Caco-2 (cell line): ENCODE results near the gene ALDH3A1. TPM values are rescaled to one million over a fixed set of nuclear protein-coding genes. Genes with fewer than 3 reads are reported as not detected.

ENCODE experiments used
- BruUV-seq: library from RNA; stranded (reverse); fragments of 400-500 nt; replicated peaks from 2 replicates; lab custom pipeline; 2021; lab: Mats Ljungman, UMichigan
- CTCF ChIA-PET: fragments of 300-600 bp; sonication (Branson Sonifier 250); formaldehyde crosslinking; loops from one replicate; lab custom pipeline; 2022; ENCODE audit warnings: antibody characterized with exemption; lab: Charles Lee
- POLR2A ChIA-PET: fragments of 300-600 bp; sonication (Branson Sonifier 250); formaldehyde crosslinking; loops from one replicate; lab custom pipeline; 2022; ENCODE audit warnings: antibody characterized with exemption; lab: Charles Lee
- DNase-seq, 2 experiments: peaks; one replicate each; pipeline versions ENCODE4 v3.0.0 to v3.0.0-alpha.2; 2020 to 2022
- H3K27me3 ChIP-seq: replicated peaks from 2 replicates; pipeline ENCODE4 v1.6.0; 2011; ENCODE audit warnings: low read length; ENCODE audit not compliant: control insufficient read depth, insufficient read depth
- H3K36me3 ChIP-seq: 2 replicates; pipeline ENCODE4 v1.5.1; 2011; ENCODE audit warnings: low read length; ENCODE audit not compliant: control insufficient read depth, insufficient read depth
- H3K4me1 ChIP-seq: fragments of 250-450 bp; sonication (Bioruptor Pico); 2 replicates; pipeline ENCODE4 v1.5.1; 2020; ENCODE audit warnings: mild to moderate bottlenecking
- H3K4me3 ChIP-seq: 2 replicates; pipeline ENCODE4 v1.5.1; 2011; ENCODE audit warnings: low read depth, mild to moderate bottlenecking, control low read depth, low read length
- H3K9me3 ChIP-seq: fragments of 250-450 bp; sonication (Bioruptor Pico); 2 replicates; pipeline ENCODE4 v1.5.1; 2020; ENCODE audit warnings: mild to moderate bottlenecking, moderate library complexity
- H3K27ac Mint-ChIP-seq: one replicate; pipeline ENCODE4 v1.8.0; 2022; ENCODE audit warnings: mixed read lengths; ENCODE audit not compliant: unreplicated experiment
- H3K27me3 Mint-ChIP-seq: one replicate; pipeline ENCODE4 v1.8.0; 2022; ENCODE audit warnings: mixed read lengths; ENCODE audit not compliant: insufficient read depth, unreplicated experiment
- H3K36me3 Mint-ChIP-seq: one replicate; pipeline ENCODE4 v1.8.0; 2022; ENCODE audit warnings: mild to moderate bottlenecking, mixed read lengths; ENCODE audit not compliant: insufficient read depth, unreplicated experiment
- H3K4me1 Mint-ChIP-seq: one replicate; pipeline ENCODE4 v1.8.0; 2022; ENCODE audit warnings: low read depth, mixed read lengths; ENCODE audit not compliant: unreplicated experiment
- H3K4me3 Mint-ChIP-seq: one replicate; pipeline ENCODE4 v1.8.0; 2022; ENCODE audit warnings: mild to moderate bottlenecking, moderate library complexity, mixed read lengths; ENCODE audit not compliant: unreplicated experiment
- H3K9me3 Mint-ChIP-seq: one replicate; pipeline ENCODE4 v1.8.0; 2022; ENCODE audit warnings: mixed read lengths; ENCODE audit not compliant: unreplicated experiment
- intact Hi-C: fragments of 100-400 bp; cut with micrococcal nuclease; formaldehyde crosslinking; loops from one replicate; pipeline ENCODE4 v1.10.0; 2022; ENCODE audit not compliant: unreplicated experiment
- total RNA-seq: library from RNA; stranded (reverse); gene quantifications from 2 replicates; pipeline ENCODE4 v1.2.3, GENCODE V29; 2022
- TF ChIP-seq, protein P1 (sequence below), 2 experiments: fragments of 200-600 bp in 1 of 2; IDR thresholded peaks; 1 replicate in 1 of 2; 2 replicates in 1 of 2; pipeline versions ENCODE4 v1.5.1 to v1.8.0; 2011 to 2022; ENCODE audit warnings: antibody characterized with exemption in 1 of 2, control low read depth in 1 of 2, inconsistent platforms in 1 of 2, low read depth in 1 of 2, low read length in 1 of 2, mild to moderate bottlenecking in 1 of 2, moderate library complexity in 1 of 2; ENCODE audit not compliant: insufficient read depth in 1 of 2, severe bottlenecking in 1 of 2, unreplicated experiment in 1 of 2

ALDH3A1 gene
- total RNA-seq, 1 experiment from 2014 or later = 8.3 TPM

DNA sequence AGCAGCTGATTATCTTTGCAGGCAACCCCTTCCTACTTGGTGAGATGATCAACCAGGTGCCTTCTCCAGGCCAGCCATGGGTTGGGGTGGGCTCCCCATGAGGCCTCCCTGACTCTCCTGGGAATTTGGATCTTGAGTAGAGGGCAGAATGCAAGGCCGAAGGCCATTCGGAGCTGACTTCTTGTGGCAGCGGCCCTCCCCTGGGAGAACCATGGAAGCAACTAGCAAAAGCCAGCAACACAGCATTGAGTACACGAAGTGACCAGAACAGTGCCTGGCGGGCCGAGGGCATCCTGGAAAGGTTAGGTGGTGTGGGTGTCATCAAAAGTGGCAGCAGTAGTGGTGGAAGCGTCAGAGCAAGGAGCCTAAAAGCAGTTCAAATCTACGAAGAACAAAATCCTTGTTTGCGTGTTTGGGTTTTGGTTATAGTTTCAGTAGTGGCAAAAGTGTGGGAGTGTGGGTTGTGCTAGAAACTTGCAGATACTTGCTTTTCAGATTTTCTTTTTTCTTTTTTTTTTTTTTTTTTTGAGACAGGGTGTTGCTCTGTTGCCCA is 2.0 kb upstream of the ALDH3A1 start:
- TF ChIP-seq, protein P1, sequence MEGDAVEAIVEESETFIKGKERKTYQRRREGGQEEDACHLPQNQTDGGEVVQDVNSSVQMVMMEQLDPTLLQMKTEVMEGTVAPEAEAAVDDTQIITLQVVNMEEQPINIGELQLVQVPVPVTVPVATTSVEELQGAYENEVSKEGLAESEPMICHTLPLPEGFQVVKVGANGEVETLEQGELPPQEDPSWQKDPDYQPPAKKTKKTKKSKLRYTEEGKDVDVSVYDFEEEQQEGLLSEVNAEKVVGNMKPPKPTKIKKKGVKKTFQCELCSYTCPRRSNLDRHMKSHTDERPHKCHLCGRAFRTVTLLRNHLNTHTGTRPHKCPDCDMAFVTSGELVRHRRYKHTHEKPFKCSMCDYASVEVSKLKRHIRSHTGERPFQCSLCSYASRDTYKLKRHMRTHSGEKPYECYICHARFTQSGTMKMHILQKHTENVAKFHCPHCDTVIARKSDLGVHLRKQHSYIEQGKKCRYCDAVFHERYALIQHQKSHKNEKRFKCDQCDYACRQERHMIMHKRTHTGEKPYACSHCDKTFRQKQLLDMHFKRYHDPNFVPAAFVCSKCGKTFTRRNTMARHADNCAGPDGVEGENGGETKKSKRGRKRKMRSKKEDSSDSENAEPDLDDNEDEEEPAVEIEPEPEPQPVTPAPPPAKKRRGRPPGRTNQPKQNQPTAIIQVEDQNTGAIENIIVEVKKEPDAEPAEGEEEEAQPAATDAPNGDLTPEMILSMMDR (IDR thresholded peaks at IDR 0.05; ENCODE audit: insufficient read depth in 1 of 2, low read depth in 1 of 2, low read length in 1 of 2, severe bottlenecking in 1 of 2, unreplicated experiment in 1 of 2) = no peak
- CTCF ChIA-PET = no interaction called here
- Histone ChIP-seq H3K9me3 (no peaks in the 10 kb centered on the region), H3K4me1 (peaks cover 43% of the 10 kb centered on the region), H3K27me3 (no peaks in the 10 kb centered on the region), H3K36me3 (no peaks in the 10 kb centered on the region), H3K4me3 (no peak overlapping the region)
- H3K9me3 Mint-ChIP-seq = no peaks in the 10 kb centered on the region
- H3K27me3 Mint-ChIP-seq = no peaks in the 10 kb centered on the region
- POLR2A ChIA-PET = no interaction called here
- peaks cover 31% of the 10 kb centered on the region for H3K4me1 Mint-ChIP-seq
- peaks cover 4% of the 10 kb centered on the region for H3K36me3 Mint-ChIP-seq
- intact Hi-C loops = no loop called here
- BruUV-seq = no TSS peak
- no peak for DNase-seq
- no peak overlapping the region for H3K27ac Mint-ChIP-seq
- no peak overlapping the region for H3K4me3 Mint-ChIP-seq

DNA sequence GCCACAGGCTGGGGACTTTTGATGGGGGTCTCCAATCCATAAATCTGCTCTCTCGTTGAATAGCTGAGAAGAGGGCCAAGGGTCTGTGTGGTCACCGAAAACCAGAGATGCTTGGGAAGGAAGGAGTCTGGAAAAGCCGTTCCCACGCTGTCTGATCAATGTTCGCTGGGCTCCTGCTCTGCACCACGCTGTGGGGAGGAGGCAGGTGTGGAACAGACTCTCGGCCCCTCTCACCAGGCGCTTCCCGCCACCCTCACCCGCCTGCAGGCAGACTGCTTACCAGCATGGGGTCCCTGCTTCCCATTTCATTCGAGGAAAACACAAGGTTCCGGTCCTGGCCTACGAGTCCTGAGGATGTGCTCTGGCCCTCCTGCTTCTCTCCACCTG is 702 bp upstream of the ALDH3A1 start:
- CTCF ChIA-PET = interaction anchor here (0.6 to 1.1 kb wide), 3 partner anchors 10 to 371 kb away, joined by 3 read pairs; partner anchors contain the start of gene MAPK7
- TF ChIP-seq, protein P1 (IDR thresholded peaks at IDR 0.05; ENCODE audit: insufficient read depth in 1 of 2, low read depth in 1 of 2, low read length in 1 of 2, severe bottlenecking in 1 of 2, unreplicated experiment in 1 of 2) = no peak
- no peak for DNase-seq
- H3K4me3 Mint-ChIP-seq = peak overlapping the region; percentile 61
- Histone ChIP-seq H3K27me3 (no peaks in the 10 kb centered on the region), H3K4me3 (no peak overlapping the region), H3K36me3 (no peaks in the 10 kb centered on the region), H3K9me3 (no peaks in the 10 kb centered on the region), H3K4me1 (peaks cover 43% of the 10 kb centered on the region)
- H3K36me3 Mint-ChIP-seq = peaks cover 4% of the 10 kb centered on the region
- H3K27me3 Mint-ChIP-seq = no peaks in the 10 kb centered on the region
- H3K9me3 Mint-ChIP-seq = no peaks in the 10 kb centered on the region
- H3K27ac Mint-ChIP-seq = peak overlapping the region; percentile 83
- POLR2A ChIA-PET = no interaction called here
- BruUV-seq = no TSS peak
- peaks cover 31% of the 10 kb centered on the region for H3K4me1 Mint-ChIP-seq
- intact Hi-C loops = loop anchor here (5.0 kb wide), 1 partner anchor 76 kb away; no protein-coding TSS in a partner anchor

DNA sequence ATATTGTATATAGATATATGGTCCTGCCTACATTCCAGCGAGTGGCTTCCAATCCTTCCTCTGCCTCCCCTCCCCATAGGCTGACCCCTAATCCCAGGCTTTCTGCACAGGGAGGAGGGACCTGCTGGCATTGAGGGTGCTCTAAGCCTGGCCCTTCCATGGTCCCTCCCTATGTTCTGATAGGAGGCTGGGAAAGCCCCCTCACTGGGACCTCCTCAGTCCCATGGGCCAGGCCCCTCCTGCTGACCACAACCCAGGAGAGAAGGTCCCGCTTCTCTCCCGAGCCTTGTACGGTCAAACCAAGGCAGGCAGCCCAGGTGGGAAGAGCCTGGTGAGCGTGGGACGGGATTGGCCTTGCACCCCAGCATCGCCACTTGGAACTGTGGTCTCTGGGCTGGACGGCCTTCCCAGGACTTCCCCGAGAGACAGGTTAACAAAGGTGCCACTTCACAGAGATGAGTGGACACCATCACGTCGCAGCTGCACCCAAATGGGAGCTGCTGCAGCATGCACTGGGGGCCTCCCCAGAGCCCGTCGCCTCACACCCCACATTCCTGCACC is 859 bp downstream of the ALDH3A1 start:
- Mint-ChIP-seq H3K36me3 (peaks cover 4% of the 10 kb centered on the region), H3K27me3 (no peaks in the 10 kb centered on the region), H3K27ac (no peak overlapping the region), H3K4me1 (peaks cover 31% of the 10 kb centered on the region), H3K9me3 (no peaks in the 10 kb centered on the region), H3K4me3 (no peak overlapping the region)
- POLR2A ChIA-PET = no interaction called here
- intact Hi-C loops = loop anchor here (5.0 kb wide), 1 partner anchor 75 kb away; no protein-coding TSS in a partner anchor
- peaks cover 36% of the 10 kb centered on the region for H3K4me1 ChIP-seq
- TF ChIP-seq, protein P1 (IDR thresholded peaks at IDR 0.05; ENCODE audit: insufficient read depth in 1 of 2, low read depth in 1 of 2, low read length in 1 of 2, severe bottlenecking in 1 of 2, unreplicated experiment in 1 of 2) = no peak
- no peaks in the 10 kb centered on the region for H3K9me3 ChIP-seq
- CTCF ChIA-PET = no interaction called here
- no peak overlapping the region for H3K4me3 ChIP-seq
- DNase-seq = no peak
- no peaks in the 10 kb centered on the region for H3K36me3 ChIP-seq
- no TSS peak for BruUV-seq
- no peaks in the 10 kb centered on the region for H3K27me3 ChIP-seq
